GM23338 (cell line): ENCODE results near the gene SDR42E2. TPM values are rescaled to one million over a fixed set of nuclear protein-coding genes. Genes with fewer than 3 reads are reported as not detected.
A peak's percentile ranks its signal among the peaks of the same experiment; 100 is the strongest.

Source experiments
- ATAC-seq: fragments of 200-7000 bp; cut with Tn5 transposase; 3 replicates; pipeline ENCODE4 v1.9.1; 2020
- DNase-seq: peaks from one replicate; pipeline ENCODE4 v3.0.0-alpha.2; 2015; ENCODE audit warnings: low spot score
- H2AFZ ChIP-seq: fragments of 200-600 bp; sonication (generic); 2 replicates; pipeline ENCODE4 v1.8.0; 2016; ENCODE audit warnings: antibody characterized with exemption, mild to moderate bottlenecking, moderate library complexity
- H3F3A ChIP-seq: fragments of 200-600 bp; sonication (generic); replicated peaks from 2 replicates; pipeline ENCODE4 v1.8.0; 2017; ENCODE audit warnings: antibody characterized with exemption, mixed run types, low read depth
- H3K27ac ChIP-seq: fragments of 200-600 bp; sonication (generic); 2 replicates; pipeline ENCODE4 v1.6.1; 2016; ENCODE audit warnings: low read depth
- H3K27me3 ChIP-seq: fragments of 200-600 bp; sonication (generic); 2 replicates; pipeline ENCODE4 v1.8.0; 2016; ENCODE audit warnings: mild to moderate bottlenecking, mixed run types, moderate library complexity; ENCODE audit not compliant: insufficient read depth
- H3K36me3 ChIP-seq: fragments of 200-600 bp; sonication (generic); 2 replicates; pipeline ENCODE4 v1.8.0; 2016; ENCODE audit warnings: mild to moderate bottlenecking; ENCODE audit not compliant: insufficient read depth
- H3K4me1 ChIP-seq: fragments of 200-600 bp; sonication (generic); 2 replicates; pipeline ENCODE4 v1.8.0; 2016; ENCODE audit warnings: mild to moderate bottlenecking, moderate library complexity; ENCODE audit not compliant: insufficient read depth
- H3K4me2 ChIP-seq: fragments of 200-600 bp; sonication (generic); 2 replicates; pipeline ENCODE4 v1.7.1; 2017; ENCODE audit warnings: mixed run types
- H3K4me3 ChIP-seq: fragments of 200-600 bp; sonication (generic); 2 replicates; pipeline ENCODE4 v1.6.1; 2016; ENCODE audit warnings: mixed run types
- H3K79me2 ChIP-seq: fragments of 200-600 bp; sonication (generic); replicated peaks from 2 replicates; pipeline ENCODE4 v1.8.0; 2017; ENCODE audit warnings: mild to moderate bottlenecking; ENCODE audit not compliant: insufficient read depth
- H3K9me2 ChIP-seq: fragments of 200-600 bp; sonication (generic); 2 replicates; pipeline ENCODE4 v1.8.0; 2017; ENCODE audit not compliant: insufficient read depth
- H4K20me1 ChIP-seq: fragments of 200-600 bp; sonication (generic); replicated peaks from 2 replicates; pipeline ENCODE4 v1.8.0; 2017; ENCODE audit warnings: mild to moderate bottlenecking; ENCODE audit not compliant: insufficient read depth
- H3K27ac Mint-ChIP-seq: 2 replicates; pipeline ENCODE4 v1.8.0; 2020; ENCODE audit warnings: inconsistent platforms, mild to moderate bottlenecking, moderate library complexity, mixed read lengths
- H3K27me3 Mint-ChIP-seq: 3 replicates; pipeline ENCODE4 v1.8.0; 2022; ENCODE audit warnings: low read depth, mild to moderate bottlenecking, moderate library complexity, mixed read lengths, inconsistent platforms; ENCODE audit not compliant: insufficient read depth, poor library complexity
- H3K36me3 Mint-ChIP-seq: 3 replicates; pipeline ENCODE4 v1.8.0; 2021; ENCODE audit warnings: low read depth, mild to moderate bottlenecking, inconsistent platforms, moderate library complexity, mixed read lengths
- H3K4me1 Mint-ChIP-seq: 3 replicates; pipeline ENCODE4 v1.8.0; 2020; ENCODE audit warnings: mild to moderate bottlenecking, inconsistent platforms, mixed read lengths
- H3K4me3 Mint-ChIP-seq: 3 replicates; pipeline ENCODE4 v1.8.0; 2021; ENCODE audit warnings: moderate library complexity, mild to moderate bottlenecking, inconsistent platforms, mixed read lengths
- H3K9me3 Mint-ChIP-seq: 3 replicates; pipeline ENCODE4 v1.8.0; 2020; ENCODE audit warnings: moderate library complexity, mild to moderate bottlenecking, inconsistent platforms, mixed read lengths
- CREB1 ChIP-seq: fragments of 250-450 bp; sonication (Bioruptor Pico); IDR thresholded peaks from 2 replicates; pipeline ENCODE4 v1.5.0; 2020; ENCODE audit warnings: low read depth, mild to moderate bottlenecking, moderate library complexity
- EZH2 ChIP-seq: fragments of 200-600 bp; sonication (generic); IDR thresholded peaks from one replicate; pipeline ENCODE4 v1.8.0; 2017; ENCODE audit warnings: antibody characterized with exemption, mild to moderate bottlenecking, low read depth; ENCODE audit not compliant: unreplicated experiment
- EZH2phosphoT487 ChIP-seq: fragments of 200-600 bp; sonication (generic); IDR thresholded peaks from one replicate; pipeline ENCODE4 v1.8.1; 2018; ENCODE audit warnings: antibody characterized with exemption; ENCODE audit not compliant: unreplicated experiment
- NANOG ChIP-seq: IDR thresholded peaks from 2 replicates; pipeline ENCODE4 v1.6.1; 2016; ENCODE audit warnings: antibody characterized with exemption, borderline replicate concordance
- POLR2AphosphoS5 ChIP-seq: IDR thresholded peaks from 2 replicates; pipeline ENCODE4 v1.6.1; 2016; ENCODE audit warnings: antibody characterized with exemption, low read depth
- STAT1 ChIP-seq: IDR thresholded peaks from one replicate; pipeline ENCODE4 v1.6.1; 2016; ENCODE audit warnings: antibody characterized with exemption; ENCODE audit not compliant: unreplicated experiment
- ZNF114 ChIP-seq: fragments of 250-450 bp; sonication (Bioruptor Pico); IDR thresholded peaks from 2 replicates; pipeline ENCODE4 v1.5.0; 2020; ENCODE audit warnings: mild to moderate bottlenecking, moderate library complexity
- polyA plus RNA-seq: library from polyadenylated mRNA; unstranded; fragments of >200 nt; fragmentation: Nextera tagmentation; extraction: Ambion mirVana; gene quantifications from 2 replicates; pipeline ENCODE4 v1.2.1, GENCODE V29; 2016
- total RNA-seq: library from RNA; depleted of rRNA; stranded (reverse); fragments of >200 nt; shearing (Covaris generic); gene quantifications from 2 replicates; pipeline ENCODE4 v1.2.3, GENCODE V29; 2014
- TF ChIP-seq, protein P1 (sequence below), 2 experiments: fragments of 200-600 bp in 1 of 2; sonication (generic) in 1 of 2; conservative IDR thresholded peaks; 2 replicates each; pipeline versions ENCODE4 v1.5.1 to v1.6.1; 2016 to 2017; ENCODE audit warnings: antibody characterized with exemption in 2 of 2, low read depth in 2 of 2, mild to moderate bottlenecking in 2 of 2, moderate library complexity in 1 of 2
- TF ChIP-seq, protein P2 (sequence below): IDR thresholded peaks from 2 replicates; pipeline ENCODE4 v1.6.1; 2016; ENCODE audit warnings: antibody characterized with exemption

SDR42E2 gene
- total and polyA plus RNA-seq, 2 experiments from 2014 or later, result 0.15 TPM; not detected in 1

DNA sequence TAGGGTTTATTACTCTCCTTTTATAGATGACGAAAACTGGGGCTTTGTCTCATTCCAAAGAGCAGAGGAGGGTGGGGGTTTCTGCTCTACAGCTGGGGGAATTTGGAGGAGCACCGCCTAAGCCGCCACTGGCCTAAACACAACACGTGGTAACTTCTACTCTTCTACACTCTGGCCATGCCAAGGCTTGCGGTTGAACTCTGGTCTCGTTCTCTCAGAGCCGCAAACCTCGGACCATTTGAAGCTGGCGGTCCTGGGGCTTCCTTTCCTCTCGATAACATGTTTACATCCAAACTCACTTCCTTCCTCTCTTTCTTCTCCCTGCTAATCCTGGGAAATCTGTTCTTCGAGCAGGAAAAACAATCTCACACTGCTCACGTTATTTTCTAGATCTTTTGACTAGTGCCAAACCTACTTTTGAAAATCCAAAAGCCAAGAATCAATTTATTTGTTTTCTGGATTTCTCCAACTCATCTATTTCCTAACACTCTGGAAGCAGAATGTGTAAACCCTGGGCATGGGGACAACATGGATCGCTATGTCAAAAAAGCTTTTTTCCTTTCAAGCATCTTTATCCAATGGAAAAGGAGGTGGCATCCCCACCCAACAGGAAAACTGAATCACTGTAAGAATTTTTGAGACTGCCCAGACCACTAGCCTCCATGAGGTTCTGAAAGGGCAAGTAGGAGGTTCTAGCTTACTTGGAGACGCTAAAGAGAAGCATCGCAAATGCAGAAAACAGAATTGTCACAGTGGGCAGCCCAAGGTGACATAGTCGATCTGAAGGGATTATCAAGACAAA lies 30.2 kb downstream of the SDR42E2 start (continued):
- TF ChIP-seq, protein P1, sequence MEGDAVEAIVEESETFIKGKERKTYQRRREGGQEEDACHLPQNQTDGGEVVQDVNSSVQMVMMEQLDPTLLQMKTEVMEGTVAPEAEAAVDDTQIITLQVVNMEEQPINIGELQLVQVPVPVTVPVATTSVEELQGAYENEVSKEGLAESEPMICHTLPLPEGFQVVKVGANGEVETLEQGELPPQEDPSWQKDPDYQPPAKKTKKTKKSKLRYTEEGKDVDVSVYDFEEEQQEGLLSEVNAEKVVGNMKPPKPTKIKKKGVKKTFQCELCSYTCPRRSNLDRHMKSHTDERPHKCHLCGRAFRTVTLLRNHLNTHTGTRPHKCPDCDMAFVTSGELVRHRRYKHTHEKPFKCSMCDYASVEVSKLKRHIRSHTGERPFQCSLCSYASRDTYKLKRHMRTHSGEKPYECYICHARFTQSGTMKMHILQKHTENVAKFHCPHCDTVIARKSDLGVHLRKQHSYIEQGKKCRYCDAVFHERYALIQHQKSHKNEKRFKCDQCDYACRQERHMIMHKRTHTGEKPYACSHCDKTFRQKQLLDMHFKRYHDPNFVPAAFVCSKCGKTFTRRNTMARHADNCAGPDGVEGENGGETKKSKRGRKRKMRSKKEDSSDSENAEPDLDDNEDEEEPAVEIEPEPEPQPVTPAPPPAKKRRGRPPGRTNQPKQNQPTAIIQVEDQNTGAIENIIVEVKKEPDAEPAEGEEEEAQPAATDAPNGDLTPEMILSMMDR (conservative IDR thresholded peaks at IDR 0.05; ENCODE audit: low read depth in 2 of 2), result no peak
- TF ChIP-seq STAT1, result no peak
- TF ChIP-seq POLR2AphosphoS5, result no peak
- TF ChIP-seq CREB1 (CRISPR knock-in tag), result no peak
- no peak for TF ChIP-seq EZH2
- TF ChIP-seq, protein P2, sequence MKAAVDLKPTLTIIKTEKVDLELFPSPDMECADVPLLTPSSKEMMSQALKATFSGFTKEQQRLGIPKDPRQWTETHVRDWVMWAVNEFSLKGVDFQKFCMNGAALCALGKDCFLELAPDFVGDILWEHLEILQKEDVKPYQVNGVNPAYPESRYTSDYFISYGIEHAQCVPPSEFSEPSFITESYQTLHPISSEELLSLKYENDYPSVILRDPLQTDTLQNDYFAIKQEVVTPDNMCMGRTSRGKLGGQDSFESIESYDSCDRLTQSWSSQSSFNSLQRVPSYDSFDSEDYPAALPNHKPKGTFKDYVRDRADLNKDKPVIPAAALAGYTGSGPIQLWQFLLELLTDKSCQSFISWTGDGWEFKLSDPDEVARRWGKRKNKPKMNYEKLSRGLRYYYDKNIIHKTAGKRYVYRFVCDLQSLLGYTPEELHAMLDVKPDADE, result no peak

DNA sequence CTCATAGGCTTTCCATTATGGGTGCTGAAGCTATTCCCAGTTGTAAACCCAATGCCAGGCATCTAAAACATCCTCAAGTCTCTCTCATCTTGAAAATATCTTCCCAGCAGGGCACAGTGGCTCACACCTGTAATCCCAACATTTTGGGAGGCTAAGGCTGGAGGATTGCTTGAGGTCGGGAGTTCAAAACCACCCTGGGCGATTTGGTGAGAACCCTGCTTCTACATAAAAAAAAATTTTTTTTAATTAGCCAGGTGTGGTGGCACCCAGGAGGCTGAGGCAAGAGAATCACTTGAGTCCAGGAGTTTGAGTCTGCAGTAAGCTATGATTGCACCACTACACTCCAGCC lies 30.7 kb downstream of the SDR42E2 start:
- no peak overlapping the region for H3K27ac Mint-ChIP-seq
- H3F3A ChIP-seq, result peaks cover 13% of the 10 kb centered on the region; the same call in 1 of the 2 replicates
- H3K4me3 ChIP-seq, result no peak overlapping the region
- no peak for TF ChIP-seq ZNF114 (CRISPR knock-in tag)
- no peak for TF ChIP-seq EZH2phosphoT487
- no peak for TF ChIP-seq NANOG
- TF ChIP-seq, protein P1 (conservative IDR thresholded peaks at IDR 0.05; ENCODE audit: low read depth in 2 of 2), result no peak
- no peaks in the 10 kb centered on the region for H3K27me3 ChIP-seq
- H3K36me3 ChIP-seq, result no peaks in the 10 kb centered on the region
- H3K4me2 ChIP-seq, result peak overlapping the region; percentile 81; the same call in 1 of the 2 replicates
- no peak overlapping the region for H3K4me3 Mint-ChIP-seq
- no peaks in the 10 kb centered on the region for H3K79me2 ChIP-seq
- DNase-seq (no peak), ATAC-seq (no peak)
- peaks cover 26% of the 10 kb centered on the region for H3K4me1 ChIP-seq
- no peak overlapping the region; the same call in 1 of the 2 replicates for H3K27ac ChIP-seq
- no peak overlapping the region for H2AFZ ChIP-seq
- 0 out of 2 replicates have a peak, but pooled peaks cover 6% of the 10 kb centered on the region for H3K9me2 ChIP-seq
- peaks cover 5% of the 10 kb centered on the region for H3K9me3 Mint-ChIP-seq
- H3K4me1 Mint-ChIP-seq, result peaks cover 32% of the 10 kb centered on the region
- no peaks in the 10 kb centered on the region for H4K20me1 ChIP-seq
- peaks cover 28% of the 10 kb centered on the region for H3K27me3 Mint-ChIP-seq
- peaks cover 3% of the 10 kb centered on the region; the same call in 2 of the 3 replicates for H3K36me3 Mint-ChIP-seq
